Measurements from ENCODE around the gene ADARB2.

The ADARB2 gene

DNA sequence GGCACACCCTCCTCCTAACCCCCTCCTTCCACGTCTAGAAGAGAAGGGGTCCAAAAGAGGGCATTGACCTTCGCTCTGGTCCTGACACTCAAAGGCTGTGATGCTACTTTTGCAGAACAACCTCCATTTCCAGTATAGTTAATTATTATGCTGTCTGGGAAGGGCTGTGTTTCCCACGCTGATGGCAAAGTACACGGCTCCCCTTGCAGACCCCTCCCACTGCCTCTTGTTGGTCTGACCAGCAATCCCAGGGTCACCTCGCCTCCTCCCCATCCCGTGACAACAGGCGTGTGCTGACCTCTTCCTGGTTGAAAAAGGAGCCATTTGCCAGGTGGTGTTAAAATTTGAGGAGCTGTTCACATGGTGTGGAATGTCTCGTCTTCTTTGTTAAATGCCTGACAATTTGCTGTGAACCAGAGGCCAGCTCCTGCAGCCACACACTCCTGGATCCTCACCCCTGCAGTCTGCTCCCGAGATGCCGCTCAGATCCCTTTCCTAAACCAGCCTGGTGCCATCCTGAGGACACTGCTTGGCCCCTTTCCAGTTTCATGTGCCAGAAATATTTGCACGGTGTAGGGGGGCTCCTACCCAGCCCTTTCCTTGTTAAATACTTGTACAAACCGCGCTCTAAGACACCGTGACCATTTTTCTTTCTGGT lies 359.5 kb downstream of the ADARB2 start:
- no peak for DNase-seq (ENCODE audit: low read depth in 1 of 2, low spot score in 1 of 2)

- DNase-seq (ENCODE audit: low read depth in 1 of 2, low spot score in 1 of 2): no peak
Measured at GRCh38 chr10:1377231-1377630, 360.1 kb downstream of the ADARB2 start.

GRCh38 chr10:1376384-1376945 lies 360.9 kb downstream of the ADARB2 start:
- no peak for DNase-seq (ENCODE audit: low read depth in 1 of 2, low spot score in 1 of 2)

DNA sequence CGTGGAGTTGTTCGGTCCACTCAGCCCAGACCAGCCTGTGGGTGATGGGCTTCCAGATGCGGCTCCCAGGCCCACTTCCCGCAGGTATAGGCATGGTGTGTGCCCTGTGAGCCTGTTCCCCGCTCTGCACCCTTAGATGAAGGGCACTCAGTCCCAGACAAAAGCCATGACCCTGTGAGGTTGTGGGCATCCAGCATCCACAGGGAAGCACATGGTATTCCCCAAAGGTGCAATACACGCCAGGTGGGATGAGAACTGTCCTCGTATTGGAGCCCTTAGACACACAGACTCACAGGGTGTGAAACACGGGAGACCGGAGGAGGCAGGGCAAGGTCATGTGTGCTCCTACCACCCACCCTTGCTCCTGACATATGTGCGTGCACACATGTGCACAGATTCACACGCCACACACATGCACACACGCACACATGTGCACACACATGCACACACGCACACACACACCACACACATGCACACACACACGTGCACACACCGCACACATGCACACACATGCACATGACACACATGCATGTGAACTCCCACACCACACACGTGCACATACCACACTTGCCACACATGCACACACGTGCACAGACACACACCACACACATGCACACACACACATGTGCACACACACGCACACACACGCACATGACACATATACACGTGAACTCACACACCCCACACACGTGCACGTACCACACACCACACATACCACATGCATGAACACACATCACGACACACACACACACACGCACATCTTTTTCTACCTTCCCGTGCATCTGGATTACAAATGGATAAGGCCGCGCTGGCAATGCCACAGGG lies 361.8 kb downstream of the ADARB2 start:
- no peak for DNase-seq (ENCODE audit: low read depth in 1 of 2, low spot score in 1 of 2)

DNA sequence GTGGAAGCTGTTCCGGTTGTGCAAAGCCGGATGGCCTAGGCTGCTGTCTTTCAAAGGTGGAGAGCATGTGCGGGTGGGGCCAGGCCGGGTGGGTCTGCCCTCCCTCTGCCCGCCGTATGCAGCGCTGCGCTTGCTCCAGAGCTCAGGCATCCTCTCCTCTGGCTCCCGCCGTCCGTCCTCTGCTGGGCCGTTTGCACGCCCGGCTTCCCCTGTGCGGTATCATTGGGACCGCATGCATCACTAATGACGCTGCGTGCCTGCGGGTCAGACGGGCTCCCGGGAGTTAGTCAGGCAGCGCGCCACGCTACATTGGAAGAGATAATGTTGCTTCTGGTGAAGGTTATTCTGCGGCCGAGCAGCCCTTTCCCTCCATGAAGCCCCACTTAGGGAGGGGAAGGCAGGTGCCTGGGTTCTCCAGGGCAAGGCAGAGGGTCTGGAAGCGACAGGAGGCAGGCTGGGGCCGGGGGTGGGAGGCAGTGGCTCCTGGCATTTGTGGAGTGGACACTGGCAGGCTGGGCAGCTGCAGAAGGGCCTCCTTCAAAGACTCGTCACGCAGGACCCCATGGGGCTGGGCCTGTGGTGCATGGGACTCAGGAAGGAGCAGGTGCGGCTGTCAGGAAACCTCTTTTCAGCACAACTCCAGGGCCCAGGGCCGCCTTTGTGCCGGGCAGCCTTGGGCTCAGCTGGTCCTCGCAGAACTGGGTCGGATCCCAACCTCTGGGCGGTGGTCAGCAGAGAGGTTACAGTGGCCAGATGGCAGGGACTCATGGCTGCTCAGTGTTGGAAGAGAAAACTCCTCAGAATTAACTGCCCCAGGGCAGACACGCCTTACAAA lies 362.6 kb downstream of the ADARB2 start:
- DNase-seq (ENCODE audit: low read depth in 1 of 2, low spot score in 1 of 2): no peak

DNA sequence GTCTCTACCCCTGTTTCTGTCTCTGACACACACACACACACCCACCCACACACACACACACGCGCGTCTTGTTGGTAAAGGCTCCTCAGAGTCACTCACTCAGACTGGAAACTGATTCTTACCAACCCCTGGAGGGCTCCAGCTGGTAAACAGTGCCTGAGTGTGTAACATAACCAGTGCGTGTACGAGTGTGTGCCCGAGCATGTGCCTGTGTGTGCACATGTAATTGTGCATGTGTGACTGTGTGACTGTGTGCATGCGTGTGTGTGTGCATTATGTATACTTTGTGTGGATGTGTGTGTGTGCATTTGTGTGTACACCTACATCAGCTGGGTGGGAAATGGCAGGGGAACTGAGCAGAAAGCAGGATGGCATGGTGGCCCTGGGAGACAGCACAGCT lies 364.0 kb downstream of the ADARB2 start:
- no peak for DNase-seq (ENCODE audit: low read depth in 1 of 2, low spot score in 1 of 2)

GRCh38 chr10:1372212-1372611 lies 365.1 kb downstream of the ADARB2 start:
- DNase-seq (ENCODE audit: low read depth in 1 of 2, low spot score in 1 of 2): no peak

DNA sequence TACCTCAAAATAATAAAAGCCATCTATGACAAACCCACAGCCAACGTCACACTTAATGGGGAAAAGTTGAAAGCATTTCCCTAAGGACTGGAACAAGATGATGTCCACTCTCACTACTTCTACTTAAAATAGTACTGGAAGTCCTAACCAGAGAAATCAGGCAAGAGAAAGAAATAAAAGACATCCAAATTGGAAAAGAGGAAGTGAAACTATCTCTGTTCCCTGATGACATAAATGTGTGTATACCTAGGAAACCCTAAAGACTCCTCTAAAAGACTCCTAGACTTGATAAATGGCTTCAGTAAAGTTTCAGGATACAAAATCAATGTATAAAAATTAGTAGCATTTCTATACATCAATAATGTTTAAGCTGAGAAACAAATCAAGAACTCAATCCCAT lies 367.0 kb downstream of the ADARB2 start:
- DNase-seq (ENCODE audit: low read depth in 1 of 2, low spot score in 1 of 2): no peak

- DNase-seq (ENCODE audit: low read depth in 1 of 2, low spot score in 1 of 2): no peak
Measured at GRCh38 chr10:1369665-1370064, 367.7 kb downstream of the ADARB2 start.

GRCh38 chr10:1369197-1369596 lies 368.1 kb downstream of the ADARB2 start:
- DNase-seq (ENCODE audit: low read depth in 1 of 2, low spot score in 1 of 2): no peak

- peak in 1 of 2 donors; percentile 21 for DNase-seq (ENCODE audit: low read depth in 1 of 2, low spot score in 1 of 2)
Measured at GRCh38 chr10:1368842-1369171, 368.5 kb downstream of the ADARB2 start.

DNA sequence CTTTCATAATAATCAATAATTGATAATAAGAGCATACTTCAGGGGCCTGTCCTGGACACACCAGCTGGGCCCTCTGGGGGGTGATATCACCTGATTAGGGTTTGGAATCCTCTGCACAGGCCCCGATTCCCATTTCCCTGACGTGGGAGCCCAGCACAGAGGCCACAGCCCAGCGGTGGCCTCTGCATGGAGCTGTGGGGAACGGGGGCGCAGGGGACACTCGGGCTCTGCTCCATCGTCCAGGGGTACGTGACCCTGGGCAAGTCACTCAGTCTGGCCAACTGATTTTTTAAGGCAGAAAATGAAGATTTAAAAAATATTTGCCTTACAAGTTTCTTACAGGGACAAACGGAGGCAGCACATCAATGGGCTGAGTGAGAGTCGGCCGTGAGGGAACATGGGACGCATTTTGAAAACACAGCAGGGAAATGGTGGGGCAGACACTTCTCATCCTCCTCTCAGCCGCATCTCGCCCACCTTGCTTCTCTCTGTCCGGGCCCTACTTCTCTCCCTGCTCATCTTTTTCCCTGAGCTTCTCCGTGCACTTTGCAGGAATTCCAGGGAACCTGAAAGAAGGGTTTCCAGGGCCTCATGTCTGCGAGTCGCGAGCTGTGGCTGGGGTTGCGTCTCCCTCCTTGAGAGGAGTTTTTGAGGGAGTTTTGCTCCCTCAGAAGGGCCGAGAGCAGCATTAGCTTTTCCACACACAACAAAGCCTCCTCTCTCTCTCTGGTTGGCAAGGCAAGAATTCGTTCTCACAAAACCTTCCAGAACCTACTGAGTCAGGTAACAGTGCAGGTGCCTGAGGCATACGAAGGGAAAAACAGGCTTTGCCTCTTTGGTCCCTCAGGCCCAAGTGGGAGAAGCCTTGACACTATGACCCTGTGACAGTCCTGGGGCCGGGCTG lies 369.1 kb downstream of the ADARB2 start:
- DNase-seq (ENCODE audit: low read depth in 1 of 2, low spot score in 1 of 2): no peak

GRCh38 chr10:1366811-1367425 lies 370.4 kb downstream of the ADARB2 start:
- no peak for DNase-seq (ENCODE audit: low read depth in 1 of 2, low spot score in 1 of 2)

- no peak for DNase-seq (ENCODE audit: low read depth in 1 of 2, low spot score in 1 of 2)
Measured at GRCh38 chr10:1366322-1366691, 371.0 kb downstream of the ADARB2 start.

GRCh38 chr10:1365540-1366321 lies 371.6 kb downstream of the ADARB2 start:
- DNase-seq (ENCODE audit: low read depth in 1 of 2, low spot score in 1 of 2): no peak

DNA sequence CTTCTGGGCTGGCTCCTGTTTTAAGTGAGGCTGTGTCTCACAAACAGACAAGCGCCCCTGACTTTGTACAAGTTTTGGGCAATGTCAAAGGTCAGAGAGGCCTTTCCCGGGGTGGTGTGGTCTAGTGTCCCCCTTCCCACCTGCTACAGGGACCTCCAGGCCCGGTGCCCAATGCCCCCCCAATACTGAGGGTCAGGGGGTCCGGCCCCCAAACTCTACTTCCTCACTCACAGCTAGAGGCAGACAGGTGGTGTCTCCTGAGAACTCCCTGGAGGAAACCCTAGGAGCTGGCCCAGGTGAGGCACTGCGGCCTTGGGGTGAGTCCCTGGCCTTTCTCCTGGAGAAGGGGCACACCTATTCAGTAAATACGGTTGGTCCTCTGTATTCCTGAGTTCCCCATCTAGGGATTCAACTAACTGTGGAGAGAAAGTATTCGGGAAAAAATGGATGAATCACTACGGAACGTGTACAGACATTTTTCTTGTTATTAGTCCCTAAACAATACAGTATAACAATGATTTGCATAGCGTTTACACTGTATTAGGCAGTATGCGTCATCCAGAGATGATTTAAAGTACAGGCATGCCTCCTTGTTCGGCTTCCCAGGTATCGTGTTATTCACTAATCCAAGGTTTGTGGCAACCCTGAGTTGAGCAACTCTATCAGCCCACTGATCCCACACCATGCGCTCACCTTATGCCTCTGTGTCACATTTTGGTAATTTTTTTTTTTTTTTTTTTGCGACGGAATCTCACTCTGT lies 373.0 kb downstream of the ADARB2 start:
- no peak for DNase-seq (ENCODE audit: low read depth in 1 of 2, low spot score in 1 of 2)

- DNase-seq (ENCODE audit: low read depth in 1 of 2, low spot score in 1 of 2): no peak
Measured at GRCh38 chr10:1363446-1364121, 373.7 kb downstream of the ADARB2 start.

All from activated CD4-positive, alpha-beta T cell treated with anti-CD3 and anti-CD28 coated beads, Interleukin-2, amount 50 U/mL, for 24 hours (primary cell).